Activated gamma-delta T cell treated with Interleukin-2 at 50 U/mL for 16 hours (primary cell): ENCODE results near the gene GDNF.

ENCODE experiments used
- DNase-seq: peaks from one replicate; pipeline ENCODE4 v3.0.0-alpha.2; 2020

The GDNF gene

GRCh38 chr5:37846786-37847310 is 7.0 kb upstream of the GDNF start:
- no peak for DNase-seq

GRCh38 chr5:37844009-37844408 is 4.2 kb upstream of the GDNF start:
- no peak for DNase-seq

GRCh38 chr5:37842048-37842447 is 2.2 kb upstream of the GDNF start:
- no peak for DNase-seq

GRCh38 chr5:37841203-37841602 is 1.4 kb upstream of the GDNF start:
- no peak for DNase-seq

- no peak for DNase-seq
These were observed 503 bp upstream of the GDNF start for GRCh38 chr5:37840053-37841034.

- no peak for DNase-seq
These were observed 904 bp downstream of the GDNF start for GRCh38 chr5:37838933-37839341.

GRCh38 chr5:37838152-37838932 is 1.5 kb downstream of the GDNF start:
- DNase-seq = no peak

GRCh38 chr5:37837414-37838032 is 2.3 kb downstream of the GDNF start:
- DNase-seq = no peak

GRCh38 chr5:37836592-37837413 is 3.0 kb downstream of the GDNF start:
- no peak for DNase-seq

- DNase-seq = no peak
These were observed 3.6 kb downstream of the GDNF start for GRCh38 chr5:37836235-37836591.

- DNase-seq = no peak
These were observed 4.4 kb downstream of the GDNF start for GRCh38 chr5:37835380-37835973.

GRCh38 chr5:37834542-37835379 is 5.1 kb downstream of the GDNF start:
- no peak for DNase-seq

- DNase-seq = no peak
These were observed 5.9 kb downstream of the GDNF start for GRCh38 chr5:37833990-37834389.

- no peak for DNase-seq
These were observed 7.9 kb downstream of the GDNF start for GRCh38 chr5:37831821-37832534.

- no peak for DNase-seq
These were observed 9.5 kb downstream of the GDNF start for GRCh38 chr5:37830348-37830747.

GRCh38 chr5:37825334-37825915 is 14.4 kb downstream of the GDNF start:
- DNase-seq = no peak

GRCh38 chr5:37823433-37824152 is 16.2 kb downstream of the GDNF start:
- no peak for DNase-seq

- DNase-seq = no peak
These were observed 23.0 kb downstream of the GDNF start for GRCh38 chr5:37816883-37817282.

GRCh38 chr5:37816331-37816730 is 23.5 kb downstream of the GDNF start:
- DNase-seq = no peak
